GM21723 (cell line): ENCODE data around the gene HRH4.

Experiments
- ATAC-seq: cut with Tn5 transposase; IDR thresholded peaks from one replicate; pipeline ENCODE4 v1.9.1; 2021; ENCODE audit warnings: mild to moderate bottlenecking, moderate library complexity; ENCODE audit not compliant: unreplicated experiment

The HRH4 gene

GRCh38 chr18:24462838-24463775 lies 2.7 kb downstream of the HRH4 start:
- no peak for ATAC-seq

- ATAC-seq = no peak
These were observed 5.0 kb downstream of the HRH4 start for GRCh38 chr18:24465486-24465885.

GRCh38 chr18:24466771-24467170 lies 6.3 kb downstream of the HRH4 start:
- no peak for ATAC-seq

- ATAC-seq = no peak
These were observed 9.7 kb downstream of the HRH4 start for GRCh38 chr18:24470022-24470618.

- ATAC-seq = no peak
These were observed 10.4 kb downstream of the HRH4 start for GRCh38 chr18:24470805-24471204.

DNA sequence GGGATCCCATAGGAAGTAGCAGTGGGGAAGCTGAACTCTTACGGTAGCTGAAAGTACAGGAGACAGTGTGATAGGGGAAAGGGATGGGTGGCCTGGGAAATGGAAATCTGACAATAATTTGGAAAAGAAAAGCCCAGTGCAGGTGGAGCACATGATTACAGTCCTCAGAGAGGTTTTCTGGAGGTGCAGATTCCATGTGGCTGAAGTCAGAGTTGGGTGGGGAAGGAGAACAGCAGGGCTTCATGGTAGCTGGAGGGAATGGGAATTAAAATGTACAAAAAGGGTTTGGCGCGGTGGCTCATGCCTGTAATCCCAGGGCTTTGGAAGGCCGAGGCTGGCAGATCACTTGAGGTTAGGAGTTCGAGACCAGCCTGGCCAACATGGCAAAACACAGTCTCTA lies 12.2 kb downstream of the HRH4 start:
- no peak for ATAC-seq

DNA sequence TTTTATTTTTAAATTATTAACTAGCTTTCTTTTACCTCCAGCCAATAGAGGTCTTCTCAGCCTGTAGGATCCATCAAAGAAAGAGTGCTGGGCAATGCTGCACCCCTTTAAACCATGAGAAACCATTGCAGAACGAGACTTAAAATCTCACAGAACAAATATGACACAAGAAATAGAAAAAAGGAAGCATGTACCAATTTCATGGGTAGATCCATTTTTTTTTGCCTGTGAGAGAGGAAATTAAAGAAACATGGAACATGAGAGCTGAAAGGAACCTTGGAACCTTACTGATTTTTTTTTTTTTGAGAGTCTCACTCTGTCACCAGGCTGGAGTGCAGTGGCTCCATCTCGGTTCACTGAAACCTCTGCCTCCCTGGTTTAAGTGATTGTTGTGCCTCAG lies 14.0 kb downstream of the HRH4 start:
- ATAC-seq = no peak

- no peak for ATAC-seq
These were observed 15.6 kb downstream of the HRH4 start for GRCh38 chr18:24475926-24476589.

- no peak for ATAC-seq
These were observed 18.9 kb downstream of the HRH4 start for GRCh38 chr18:24479371-24479770.

DNA sequence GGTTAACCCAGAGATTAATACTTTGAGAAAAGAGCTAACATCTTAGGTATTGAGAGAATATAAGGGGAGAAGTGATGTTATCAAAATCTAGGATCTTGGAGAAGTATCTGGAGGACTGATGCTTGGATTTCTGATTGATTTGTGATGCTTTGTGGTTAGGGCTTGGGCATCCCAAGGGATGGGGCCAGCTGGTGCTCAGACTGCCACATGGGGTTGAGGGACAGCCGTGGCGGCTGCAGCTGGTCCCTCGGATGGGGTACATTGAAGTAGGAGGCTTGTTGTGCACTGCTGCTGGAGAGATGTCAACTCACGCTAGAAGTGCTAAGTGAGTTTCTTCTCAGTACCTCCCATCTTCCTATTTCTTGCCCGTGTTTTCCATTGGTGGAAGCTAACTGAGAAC lies 22.4 kb downstream of the HRH4 start:
- ATAC-seq = no peak

GRCh38 chr18:24485681-24486080 lies 25.2 kb downstream of the HRH4 start:
- ATAC-seq = no peak

DNA sequence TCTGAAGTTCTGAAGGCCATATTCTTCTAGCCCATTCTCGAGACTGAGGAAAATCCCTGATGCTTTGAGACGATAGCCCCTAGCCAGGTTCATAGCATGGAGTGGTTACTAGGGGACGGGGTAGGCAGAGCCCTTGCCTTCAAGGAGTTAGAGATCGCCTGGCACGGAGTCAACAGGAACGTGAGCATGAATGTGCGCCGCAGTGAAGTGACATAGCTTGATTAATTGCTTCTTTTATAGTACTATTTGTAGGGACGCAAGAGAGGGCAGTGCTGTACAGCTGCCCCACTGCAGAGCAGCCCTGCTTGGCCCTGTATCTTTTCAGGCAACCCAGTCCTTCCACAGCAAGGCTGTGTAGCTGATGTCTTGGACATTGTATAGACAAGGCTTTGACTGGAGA lies 26.2 kb downstream of the HRH4 start:
- ATAC-seq = no peak

DNA sequence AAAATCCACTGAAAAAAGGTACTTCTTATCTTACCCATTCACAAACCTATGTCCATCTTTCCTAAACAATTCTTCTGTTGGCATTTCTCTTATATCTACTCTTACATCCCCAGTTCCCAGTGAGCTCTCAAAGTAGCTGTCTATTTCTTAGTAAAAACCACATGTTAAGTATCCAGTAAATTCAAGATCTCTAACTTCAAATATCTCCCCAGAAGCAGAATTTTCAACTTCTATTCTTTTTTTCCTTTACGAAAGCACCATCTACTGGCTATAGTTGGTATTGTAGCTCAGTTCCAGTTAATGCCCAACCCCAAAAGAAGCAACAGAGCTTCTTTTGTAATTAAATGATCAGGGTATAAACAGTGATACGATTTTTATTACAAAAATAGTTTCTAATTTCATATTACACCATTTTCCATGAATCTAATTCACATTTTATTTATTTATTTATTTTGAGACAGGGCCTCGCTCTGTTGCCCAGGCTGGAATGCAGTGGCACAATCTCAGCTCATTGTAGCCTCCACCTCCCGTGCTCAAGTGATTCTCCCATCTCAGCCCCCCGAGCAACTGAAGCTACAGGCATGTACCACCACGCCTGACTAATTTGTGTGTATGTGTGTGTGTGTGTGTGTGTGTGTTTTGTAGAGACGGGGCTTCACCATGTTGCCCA lies 28.5 kb downstream of the HRH4 start:
- no peak for ATAC-seq

- no peak for ATAC-seq
These were observed 30.1 kb downstream of the HRH4 start for GRCh38 chr18:24490539-24490938.

DNA sequence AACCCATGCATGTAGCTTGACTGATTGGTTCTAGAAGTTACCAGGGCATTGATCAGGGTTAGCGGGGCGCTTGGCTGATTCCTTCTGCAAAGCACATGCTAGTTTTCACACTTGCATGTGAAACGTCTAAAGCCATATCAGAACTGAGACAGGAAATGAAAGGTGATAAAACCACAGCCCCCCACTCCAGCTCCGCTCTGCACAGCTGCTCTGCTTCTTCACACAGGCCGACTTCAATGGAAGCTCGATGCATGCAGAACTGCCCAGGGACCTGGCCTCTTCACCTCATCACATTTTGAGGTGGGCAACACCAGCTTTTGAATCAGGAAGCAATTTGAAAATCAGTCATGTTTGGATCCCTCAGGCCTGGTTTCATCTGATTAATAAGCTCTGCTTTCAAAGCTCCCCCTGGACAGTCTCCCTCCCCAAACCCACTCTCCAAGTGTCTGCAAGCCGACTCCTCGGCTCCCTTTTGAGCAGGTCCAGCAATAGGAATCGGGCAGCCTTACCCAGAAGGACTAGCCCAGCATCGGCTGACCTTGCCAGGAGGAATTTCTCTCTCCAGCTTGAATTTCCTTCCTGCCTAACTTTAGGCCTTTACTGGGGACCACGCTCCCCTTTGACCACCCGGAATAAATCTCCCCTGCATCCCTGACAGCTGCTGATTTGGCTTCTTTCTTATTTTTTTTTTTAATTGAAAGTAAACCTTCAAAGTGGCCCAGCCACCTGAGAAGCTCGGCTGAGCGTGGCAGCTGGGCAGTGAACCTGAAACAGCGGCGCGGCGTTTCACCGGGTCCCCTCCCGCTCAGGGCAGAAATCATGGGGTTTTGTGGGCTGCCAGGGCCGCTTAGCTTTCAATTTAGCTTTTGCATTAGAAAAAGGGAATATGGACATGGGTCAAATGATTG lies 31.7 kb downstream of the HRH4 start:
- ATAC-seq = peak; percentile 75

DNA sequence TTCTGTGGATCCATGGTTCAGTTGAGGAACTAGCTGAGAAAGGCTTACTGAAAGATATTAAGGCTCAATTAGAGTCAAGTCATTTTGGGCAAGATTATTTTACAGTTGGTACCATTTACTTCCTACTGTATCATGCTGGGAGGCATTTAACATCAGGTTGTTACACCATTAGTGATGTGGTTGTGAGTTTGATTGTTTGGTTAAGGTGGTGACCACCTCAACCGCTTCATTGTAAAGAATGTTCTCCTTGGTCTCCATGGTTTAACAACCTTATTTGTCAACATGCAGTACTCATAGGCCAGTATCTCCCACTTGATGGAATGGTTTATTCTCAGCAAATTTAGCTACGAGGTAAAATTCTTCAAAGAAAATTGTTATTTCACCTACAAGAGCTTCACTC lies 34.1 kb downstream of the HRH4 start:
- no peak for ATAC-seq

DNA sequence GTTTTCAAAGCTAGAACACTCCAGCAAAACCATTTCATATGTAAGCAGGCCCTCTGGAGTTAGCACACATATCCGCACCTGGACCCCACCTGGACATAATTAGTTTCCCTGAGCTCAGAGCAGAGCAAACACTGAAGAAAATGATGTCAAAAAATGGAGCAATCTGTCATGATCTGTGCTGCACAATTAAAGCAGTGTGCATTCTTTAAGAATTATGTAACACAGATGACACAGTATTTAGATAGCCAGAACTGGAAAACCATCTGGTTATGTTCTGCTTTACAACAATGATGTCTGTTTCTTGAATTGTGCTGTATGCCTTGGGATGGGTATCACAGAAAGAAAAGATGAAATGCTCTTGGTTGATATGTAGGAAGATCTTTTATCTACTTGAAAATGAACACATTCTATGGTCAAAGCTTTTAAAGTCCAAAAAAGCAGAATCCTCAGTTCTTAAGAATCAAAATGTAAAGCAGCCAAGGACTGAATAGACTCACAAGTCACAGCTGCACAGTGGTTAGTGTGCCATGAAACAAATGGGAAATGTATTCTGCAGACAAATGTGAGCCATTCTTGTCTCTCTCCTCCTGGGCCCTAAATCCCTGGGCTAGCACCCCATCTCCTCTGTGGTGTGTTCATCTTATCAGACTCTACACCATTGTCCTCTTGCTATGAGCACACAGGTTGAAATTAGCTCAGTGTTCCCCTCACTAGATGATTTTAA lies 36.8 kb downstream of the HRH4 start:
- no peak for ATAC-seq

DNA sequence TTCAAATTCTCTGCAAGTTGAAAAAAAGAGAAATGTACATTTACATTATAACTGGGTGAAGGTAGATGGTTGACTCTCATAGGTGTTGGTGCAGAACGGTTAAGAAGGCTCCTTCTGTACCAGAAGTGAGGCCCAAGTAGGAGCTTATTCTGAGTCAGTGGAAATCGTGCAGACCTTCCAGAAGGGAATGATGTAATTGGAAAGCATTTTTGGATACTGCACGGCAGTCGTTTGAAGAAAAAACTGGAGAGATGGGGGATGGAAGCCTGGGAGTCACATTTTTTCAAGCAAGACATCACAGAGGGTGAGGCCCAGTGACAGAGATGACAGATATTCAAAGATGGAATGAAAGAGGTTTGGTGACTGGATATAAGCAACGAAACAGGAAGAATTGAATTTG lies 39.4 kb downstream of the HRH4 start:
- ATAC-seq = no peak

- no peak for ATAC-seq
These were observed 39.8 kb downstream of the HRH4 start for GRCh38 chr18:24500217-24500616.

- no peak for ATAC-seq
These were observed 40.3 kb downstream of the HRH4 start for GRCh38 chr18:24500766-24501165.
